K562 (cell line): ENCODE results near the gene KPNB1. TPM values are rescaled to one million over a fixed set of nuclear protein-coding genes. Genes with fewer than 3 reads are reported as not detected.

ENCODE experiments used
- ATAC-seq: fragments of 200-7000 bp; cut with Tn5 transposase; 3 replicates; pipeline ENCODE4 v1.9.1; 2020; ENCODE audit warnings: moderate library complexity
- BruUV-seq: library from RNA; stranded (reverse); fragments of 400-500 nt; replicated peaks from 2 replicates; lab custom pipeline; 2021; lab: Mats Ljungman, UMichigan
- CTCF ChIA-PET: fragments of 300-600 bp; formaldehyde crosslinking; extraction: SDS; loops from one replicate; lab custom pipeline; 2021; ENCODE audit warnings: low intra/inter-chr PET ratio; lab: Yijun Ruan, JAX
- POLR2A ChIA-PET: fragments of 300-600, 350-650 bp; sonication (Branson Sonifier 250); formaldehyde crosslinking; extraction: SDS; loops from one replicate; lab custom pipeline; 2021; ENCODE audit warnings: antibody characterized with exemption, inconsistent platforms; lab: Yijun Ruan, JAX
- DNase-seq, 4 experiments: peaks; one replicate each; pipeline versions ENCODE4 v3.0.0 to v3.0.0-alpha.2; 2011 to 2018; ENCODE audit warnings: low spot score in 3 of 4, mixed read lengths in 3 of 4; ENCODE audit errors: extremely low read depth in 1 of 4
- FAIRE-seq: peaks from 2 replicates; lab custom pipeline; 2011; peaks lifted over from hg19 to GRCh38; lab: Jason Lieb, UNC
- H2AFZ ChIP-seq: 2 replicates; pipeline ENCODE4 v1.6.0; 2011; ENCODE audit warnings: low read depth, low read length, control low read depth, inconsistent platforms
- H3K27ac ChIP-seq: fragments of 200-600 bp; 3 replicates; pipeline ENCODE4 v1.8.0; 2011; ENCODE audit warnings: low read depth, mild to moderate bottlenecking, control low read depth, inconsistent platforms, low read length, moderate library complexity, mixed read lengths; ENCODE audit errors: extremely low read depth
- H3K27me3 ChIP-seq, 2 experiments: fragments of 300-600 bp in 1 of 2; 2 replicates in 1 of 2; 3 replicates in 1 of 2; pipeline versions ENCODE4 v1.6.0 to v1.8.0; 2011; ENCODE audit warnings: inconsistent platforms in 2 of 2, low read length in 2 of 2, mild to moderate bottlenecking in 1 of 2, mixed read lengths in 1 of 2, moderate library complexity in 1 of 2; ENCODE audit not compliant: control insufficient read depth in 2 of 2, insufficient read depth in 2 of 2
- H3K36me3 ChIP-seq: fragments of 300-600 bp; 3 replicates; pipeline ENCODE4 v1.8.0; 2011; ENCODE audit warnings: mild to moderate bottlenecking, low read length, inconsistent platforms; ENCODE audit not compliant: control insufficient read depth, insufficient read depth
- H3K4me1 ChIP-seq, 2 experiments: fragments of 200-600 bp in 1 of 2; replicated peaks in 1 of 2; 2 replicates in 1 of 2; 3 replicates in 1 of 2; pipeline versions ENCODE4 v1.5.1 to v1.8.0; 2011; ENCODE audit warnings: inconsistent platforms in 2 of 2, low read length in 2 of 2, mild to moderate bottlenecking in 1 of 2, mixed read lengths in 1 of 2, moderate library complexity in 1 of 2; ENCODE audit not compliant: control insufficient read depth in 2 of 2, insufficient read depth in 2 of 2
- H3K4me2 ChIP-seq: 2 replicates; pipeline ENCODE4 v1.6.1; 2011; ENCODE audit warnings: low read length, control low read depth, inconsistent platforms, mixed read lengths; ENCODE audit not compliant: insufficient read depth
- H3K4me3 ChIP-seq: fragments of 200-600 bp; sonication (generic), shearing (Covaris generic); 2 replicates; pipeline ENCODE4 v1.5.1; 2016; ENCODE audit warnings: control low read depth, inconsistent platforms
- H3K79me2 ChIP-seq: fragments of 200-600 bp; 3 replicates; pipeline ENCODE4 v1.8.0; 2011; ENCODE audit warnings: low read length, inconsistent platforms; ENCODE audit not compliant: control insufficient read depth, insufficient read depth
- H3K9ac ChIP-seq, 2 experiments: 2 replicates each; pipeline versions ENCODE4 v1.6.0 to v1.6.1; 2011; ENCODE audit warnings: low read depth in 2 of 2, low read length in 2 of 2, control low read depth in 1 of 2, inconsistent platforms in 1 of 2, mild to moderate bottlenecking in 1 of 2, mixed read lengths in 1 of 2; ENCODE audit not compliant: insufficient read depth in 1 of 2
- H3K9me1 ChIP-seq: one replicate; pipeline ENCODE4 v1.6.0; 2011; ENCODE audit warnings: inconsistent platforms, mild to moderate bottlenecking, low read length, moderate library complexity; ENCODE audit not compliant: control insufficient read depth, insufficient read depth
- H3K9me3 ChIP-seq: replicated peaks from 2 replicates; pipeline ENCODE4 v1.5.1; 2011; ENCODE audit warnings: low read depth, low read length, inconsistent platforms; ENCODE audit not compliant: control insufficient read depth, insufficient read depth
- H4K20me1 ChIP-seq: replicated peaks from 2 replicates; pipeline ENCODE4 v1.6.1; 2011; ENCODE audit warnings: low read length, inconsistent platforms, mixed read lengths; ENCODE audit not compliant: control insufficient read depth, insufficient read depth
- ETV5 ChIP-seq: sonication (generic); formaldehyde crosslinking; IDR thresholded peaks from 2 replicates; pipeline ENCODE4 v1.4.0; 2020; ENCODE audit warnings: low read depth, mild to moderate bottlenecking, missing genetic modification reagents
- FOXK2 ChIP-seq, 2 experiments: fragments of 450-650 bp; IDR thresholded peaks in 1 of 2; conservative IDR thresholded peaks in 1 of 2; 2 replicates each; pipeline ENCODE4 v1.6.1; 2016; ENCODE audit warnings: low read depth in 2 of 2, mild to moderate bottlenecking in 1 of 2
- HCFC1 ChIP-seq: IDR thresholded peaks from 2 replicates; pipeline ENCODE4 v1.6.1; 2012; ENCODE audit warnings: low read depth, low read length, improper control_type of control experiment
- ZNF311 ChIP-seq: fragments of 250-450 bp; sonication (Bioruptor Pico); IDR thresholded peaks from 2 replicates; pipeline ENCODE4 v1.4.0; 2020; ENCODE audit warnings: mild to moderate bottlenecking, moderate library complexity
- WGBS: fragments of 100-300 bp; shearing (Covaris generic); methylation state at CpG from one replicate; pipeline ENCODE4 v1.1.6; 2016; ENCODE audit warnings: low coverage, mixed read lengths; ENCODE audit not compliant: insufficient coverage; ENCODE audit errors: missing lambda C conversion rate; 5-methylcytosine and 5-hydroxymethylcytosine counted together
- in situ Hi-C: fragments of 300-500 bp; cut with MboI; formaldehyde crosslinking; loops from 4 replicates; pipeline ENCODE4 v1.15.0; 2018; ENCODE audit warnings: inconsistent platforms, mixed read lengths
- intact Hi-C: fragments of 100-400 bp; cut with micrococcal nuclease; formaldehyde crosslinking; loops from 2 replicates; pipeline ENCODE4 v1.14.2; 2022
- polyA plus RNA-seq, 8 experiments: library from polyadenylated mRNA; depleted of rRNA in 4 of 8; stranded (reverse) in 5 of 8; unstranded in 3 of 8; fragments of >200 nt; fragmentation: Nextera tagmentation in 2 of 8; fragmentation: Illumina TruSeq in 1 of 8; extraction: Ambion mirVana in 2 of 8; extraction: Trizol in 1 of 8; gene quantifications; 2 replicates each; pipeline versions ENCODE4 v1.2.1 to v1.2.3, GENCODE V29; 2011 to 2014; ENCODE audit warnings: inconsistent platforms in 1 of 8, missing spikeins in 1 of 8
- total RNA-seq, 7 experiments: library from RNA; depleted of rRNA in 6 of 7; stranded (reverse); fragments of >200 nt in 6 of 7; fragmentation: Illumina TruSeq in 2 of 7; extraction: Trizol in 2 of 7; gene quantifications; 2 replicates each; pipeline versions ENCODE4 v1.2.1 to v1.2.3, GENCODE V29; 2011 to 2021; ENCODE audit warnings: low replicate concordance in 1 of 7
- TF ChIP-seq, protein P1 (sequence below): fragments of 450-650 bp; IDR thresholded peaks from 2 replicates; pipeline ENCODE4 v1.6.1; 2014; ENCODE audit warnings: low read depth, mild to moderate bottlenecking, moderate library complexity, borderline replicate concordance
- TF ChIP-seq, protein P2 (sequence below), 2 experiments: fragments of 450-650 bp; IDR thresholded peaks; 2 replicates each; pipeline ENCODE4 v1.6.1; 2018; ENCODE audit warnings: mild to moderate bottlenecking in 2 of 2, low read depth in 1 of 2; ENCODE audit not compliant: partially characterized antibody in 2 of 2
- TF ChIP-seq, protein P3 (sequence below): fragments of 250-450 bp; sonication (Bioruptor Pico); IDR thresholded peaks from 2 replicates; pipeline ENCODE4 v1.8.0; 2022; ENCODE audit warnings: moderate library complexity, mild to moderate bottlenecking, inconsistent platforms
- TF ChIP-seq, protein P4 (sequence below), 2 experiments: fragments of 450-650 bp in 1 of 2; sonication (generic) in 1 of 2; formaldehyde crosslinking in 1 of 2; IDR thresholded peaks in 1 of 2; conservative IDR thresholded peaks in 1 of 2; 2 replicates each; pipeline versions ENCODE4 v1.6.1 to v1.8.1; 2016 to 2023; ENCODE audit warnings: mild to moderate bottlenecking in 2 of 2, moderate library complexity in 2 of 2, inconsistent platforms in 1 of 2, missing genetic modification reagents in 1 of 2

The KPNB1 gene
- total and polyA plus RNA-seq, 9 of the 15 experiments (the other 6 are each of a cell fraction or from before 2014, with no cell fraction given), result 154 to 622 (median 354) TPM

DNA sequence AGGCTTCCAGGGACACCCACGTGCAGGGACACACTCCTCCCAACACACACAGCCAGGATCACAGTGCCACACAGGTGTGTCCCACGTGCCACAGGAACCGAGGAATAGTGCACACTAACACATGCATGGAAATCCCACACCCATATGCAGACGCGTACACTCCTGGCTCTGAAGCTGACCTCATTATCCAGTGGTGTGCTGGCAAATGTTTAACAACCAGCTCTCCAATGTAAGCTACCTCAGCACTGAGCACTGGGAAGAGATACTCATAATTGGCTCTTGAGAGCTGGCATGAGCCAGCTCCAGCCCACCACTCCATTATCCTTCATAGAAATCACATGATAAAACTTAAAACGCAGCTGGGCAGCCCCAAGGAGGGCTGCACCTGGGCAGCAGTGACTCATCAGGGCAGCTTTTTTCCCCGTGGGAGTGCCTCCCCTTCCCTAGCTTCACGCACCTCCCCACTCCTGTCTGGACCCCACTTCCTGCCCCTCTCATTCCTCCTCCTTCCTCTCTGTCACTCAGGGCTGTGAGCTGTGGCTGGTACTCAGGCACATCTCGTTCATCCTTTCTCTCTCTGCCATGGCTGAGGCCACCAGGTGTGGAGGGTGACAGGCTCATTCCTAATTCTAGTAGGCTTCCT is 68.4 kb downstream of the KPNB1 start:
- Histone ChIP-seq H3K27me3 (peaks cover 19 to 74% of the 10 kb centered on the region in 2 experiments; a peak in 4 of 5 replicates), H3K4me1 (peaks cover 25 to 43% of the 10 kb centered on the region in 2 experiments)
- TF ChIP-seq ETV5 (no peak), HCFC1 (no peak), FOXK2 (conservative IDR thresholded peaks at IDR 0.05 in 1 of 2, IDR thresholded peaks at IDR 0.05 in 1 of 2; ENCODE audit: low read depth in 2 of 2) (no peak), ZNF311 (CRISPR knock-in tag) (no peak)
- TF ChIP-seq, protein P1, sequence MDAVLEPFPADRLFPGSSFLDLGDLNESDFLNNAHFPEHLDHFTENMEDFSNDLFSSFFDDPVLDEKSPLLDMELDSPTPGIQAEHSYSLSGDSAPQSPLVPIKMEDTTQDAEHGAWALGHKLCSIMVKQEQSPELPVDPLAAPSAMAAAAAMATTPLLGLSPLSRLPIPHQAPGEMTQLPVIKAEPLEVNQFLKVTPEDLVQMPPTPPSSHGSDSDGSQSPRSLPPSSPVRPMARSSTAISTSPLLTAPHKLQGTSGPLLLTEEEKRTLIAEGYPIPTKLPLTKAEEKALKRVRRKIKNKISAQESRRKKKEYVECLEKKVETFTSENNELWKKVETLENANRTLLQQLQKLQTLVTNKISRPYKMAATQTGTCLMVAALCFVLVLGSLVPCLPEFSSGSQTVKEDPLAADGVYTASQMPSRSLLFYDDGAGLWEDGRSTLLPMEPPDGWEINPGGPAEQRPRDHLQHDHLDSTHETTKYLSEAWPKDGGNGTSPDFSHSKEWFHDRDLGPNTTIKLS, result no peak
- TF ChIP-seq, protein P2, sequence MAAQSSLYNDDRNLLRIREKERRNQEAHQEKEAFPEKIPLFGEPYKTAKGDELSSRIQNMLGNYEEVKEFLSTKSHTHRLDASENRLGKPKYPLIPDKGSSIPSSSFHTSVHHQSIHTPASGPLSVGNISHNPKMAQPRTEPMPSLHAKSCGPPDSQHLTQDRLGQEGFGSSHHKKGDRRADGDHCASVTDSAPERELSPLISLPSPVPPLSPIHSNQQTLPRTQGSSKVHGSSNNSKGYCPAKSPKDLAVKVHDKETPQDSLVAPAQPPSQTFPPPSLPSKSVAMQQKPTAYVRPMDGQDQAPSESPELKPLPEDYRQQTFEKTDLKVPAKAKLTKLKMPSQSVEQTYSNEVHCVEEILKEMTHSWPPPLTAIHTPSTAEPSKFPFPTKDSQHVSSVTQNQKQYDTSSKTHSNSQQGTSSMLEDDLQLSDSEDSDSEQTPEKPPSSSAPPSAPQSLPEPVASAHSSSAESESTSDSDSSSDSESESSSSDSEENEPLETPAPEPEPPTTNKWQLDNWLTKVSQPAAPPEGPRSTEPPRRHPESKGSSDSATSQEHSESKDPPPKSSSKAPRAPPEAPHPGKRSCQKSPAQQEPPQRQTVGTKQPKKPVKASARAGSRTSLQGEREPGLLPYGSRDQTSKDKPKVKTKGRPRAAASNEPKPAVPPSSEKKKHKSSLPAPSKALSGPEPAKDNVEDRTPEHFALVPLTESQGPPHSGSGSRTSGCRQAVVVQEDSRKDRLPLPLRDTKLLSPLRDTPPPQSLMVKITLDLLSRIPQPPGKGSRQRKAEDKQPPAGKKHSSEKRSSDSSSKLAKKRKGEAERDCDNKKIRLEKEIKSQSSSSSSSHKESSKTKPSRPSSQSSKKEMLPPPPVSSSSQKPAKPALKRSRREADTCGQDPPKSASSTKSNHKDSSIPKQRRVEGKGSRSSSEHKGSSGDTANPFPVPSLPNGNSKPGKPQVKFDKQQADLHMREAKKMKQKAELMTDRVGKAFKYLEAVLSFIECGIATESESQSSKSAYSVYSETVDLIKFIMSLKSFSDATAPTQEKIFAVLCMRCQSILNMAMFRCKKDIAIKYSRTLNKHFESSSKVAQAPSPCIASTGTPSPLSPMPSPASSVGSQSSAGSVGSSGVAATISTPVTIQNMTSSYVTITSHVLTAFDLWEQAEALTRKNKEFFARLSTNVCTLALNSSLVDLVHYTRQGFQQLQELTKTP (IDR thresholded peaks at IDR 0.05; ENCODE audit: low read depth in 1 of 2, partially characterized antibody in 2 of 2), result no peak
- TF ChIP-seq, protein P3, sequence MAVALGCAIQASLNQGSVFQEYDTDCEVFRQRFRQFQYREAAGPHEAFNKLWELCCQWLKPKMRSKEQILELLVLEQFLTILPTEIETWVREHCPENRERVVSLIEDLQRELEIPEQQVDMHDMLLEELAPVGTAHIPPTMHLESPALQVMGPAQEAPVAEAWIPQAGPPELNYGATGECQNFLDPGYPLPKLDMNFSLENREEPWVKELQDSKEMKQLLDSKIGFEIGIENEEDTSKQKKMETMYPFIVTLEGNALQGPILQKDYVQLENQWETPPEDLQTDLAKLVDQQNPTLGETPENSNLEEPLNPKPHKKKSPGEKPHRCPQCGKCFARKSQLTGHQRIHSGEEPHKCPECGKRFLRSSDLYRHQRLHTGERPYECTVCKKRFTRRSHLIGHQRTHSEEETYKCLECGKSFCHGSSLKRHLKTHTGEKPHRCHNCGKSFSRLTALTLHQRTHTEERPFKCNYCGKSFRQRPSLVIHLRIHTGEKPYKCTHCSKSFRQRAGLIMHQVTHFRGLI (CRISPR knock-in tag), result no peak
- TF ChIP-seq, protein P4, sequence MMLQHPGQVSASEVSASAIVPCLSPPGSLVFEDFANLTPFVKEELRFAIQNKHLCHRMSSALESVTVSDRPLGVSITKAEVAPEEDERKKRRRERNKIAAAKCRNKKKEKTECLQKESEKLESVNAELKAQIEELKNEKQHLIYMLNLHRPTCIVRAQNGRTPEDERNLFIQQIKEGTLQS (IDR thresholded peaks at IDR 0.05), result 0 out of 2 replicates have a peak, but pooled peaks have one; percentile 23
- TF ChIP-seq, protein P4 (CRISPR knock-in tag; conservative IDR thresholded peaks at IDR 0.05), result no peak

More for the DNA sequence above, 68.4 kb downstream of the KPNB1 start:
- DNase-seq (no peak), FAIRE-seq (peak; percentile 59), ATAC-seq (peak; percentile 55)
- WGBS, result 1% methylated on average over 8 of the region's 9 CpGs
- POLR2A ChIA-PET, result interaction anchor here (0.5 to 1.5 kb wide), 7 partner anchors 11 to 762 kb away, joined by 3 to 7 read pairs (median 4); no protein-coding TSS in a partner anchor
- H3K9ac ChIP-seq, result peak overlapping the region in 1 of 2 experiments; percentile 75; a peak in 2 of 4 replicates
- H3K9me3 ChIP-seq, result no peaks in the 10 kb centered on the region
- no peak overlapping the region for H3K4me3 ChIP-seq
- H3K4me2 ChIP-seq, result no peak overlapping the region
- H3K79me2 ChIP-seq, result no peaks in the 10 kb centered on the region
- CTCF ChIA-PET, result no interaction called here
- BruUV-seq, result no TSS peak
- no peaks in the 10 kb centered on the region for H3K9me1 ChIP-seq
- intact Hi-C loops (no loop called here), in situ Hi-C loops (no loop called here)
- no peak overlapping the region for H2AFZ ChIP-seq
- H3K36me3 ChIP-seq, result no peaks in the 10 kb centered on the region
- H3K27ac ChIP-seq, result no peak overlapping the region
- peaks cover 3% of the 10 kb centered on the region for H4K20me1 ChIP-seq
